DND-41 (cell line): Measurements from ENCODE around the gene GARIN5A.

Source experiments
- EZH2 ChIP-seq: IDR thresholded peaks from 3 replicates; pipeline ENCODE4 v1.6.1; 2012; ENCODE audit warnings: borderline replicate concordance, low read depth, mild to moderate bottlenecking, moderate library complexity, low read length, inconsistent platforms; ENCODE audit not compliant: severe bottlenecking
- TF ChIP-seq, protein P1 (sequence below): IDR thresholded peaks from 2 replicates; pipeline ENCODE4 v1.5.1; 2012; ENCODE audit warnings: borderline replicate concordance, low read length, moderate library complexity, mild to moderate bottlenecking; ENCODE audit not compliant: poor library complexity, severe bottlenecking; ENCODE audit errors: extremely low read depth

DNA sequence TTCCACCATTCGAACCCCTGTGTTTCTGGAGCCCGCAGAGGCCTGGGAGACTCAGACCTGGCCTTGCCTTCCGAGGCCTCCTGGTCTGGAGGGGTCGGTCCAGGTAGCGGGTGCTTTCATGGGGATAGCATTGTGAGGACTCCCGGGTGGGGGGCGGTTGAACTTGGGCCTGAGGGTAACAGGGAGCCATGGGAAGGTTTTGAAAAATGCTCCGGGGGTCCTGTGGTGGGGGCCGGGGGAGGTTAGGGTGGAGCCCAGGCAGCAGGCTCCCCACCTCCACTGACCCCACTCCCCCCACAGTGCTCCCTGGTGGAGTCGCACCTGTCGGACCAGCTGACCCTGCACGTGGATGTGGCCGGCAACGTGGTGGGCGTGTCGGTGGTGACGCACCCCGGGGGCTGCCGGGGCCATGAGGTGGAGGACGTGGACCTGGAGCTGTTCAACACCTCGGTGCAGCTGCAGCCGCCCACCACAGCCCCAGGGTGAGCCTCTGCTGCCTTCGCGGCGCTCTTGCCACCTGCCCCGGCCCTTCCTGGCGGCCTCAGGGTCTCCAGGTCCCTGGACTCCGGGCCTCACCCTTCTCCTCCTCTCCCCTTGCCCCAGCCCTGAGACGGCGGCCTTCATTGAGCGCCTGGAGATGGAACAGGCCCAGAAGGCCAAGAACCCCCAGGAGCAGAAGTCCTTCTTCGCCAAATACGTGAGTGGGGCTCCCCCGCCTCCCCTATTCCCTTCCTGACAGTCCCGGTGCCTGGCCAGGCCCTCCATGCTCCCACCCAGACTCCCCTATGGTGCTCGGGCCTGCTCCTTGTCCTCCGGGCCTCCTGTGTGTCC is 3.8 kb upstream of the GARIN5A start:
- TF ChIP-seq, protein P1, sequence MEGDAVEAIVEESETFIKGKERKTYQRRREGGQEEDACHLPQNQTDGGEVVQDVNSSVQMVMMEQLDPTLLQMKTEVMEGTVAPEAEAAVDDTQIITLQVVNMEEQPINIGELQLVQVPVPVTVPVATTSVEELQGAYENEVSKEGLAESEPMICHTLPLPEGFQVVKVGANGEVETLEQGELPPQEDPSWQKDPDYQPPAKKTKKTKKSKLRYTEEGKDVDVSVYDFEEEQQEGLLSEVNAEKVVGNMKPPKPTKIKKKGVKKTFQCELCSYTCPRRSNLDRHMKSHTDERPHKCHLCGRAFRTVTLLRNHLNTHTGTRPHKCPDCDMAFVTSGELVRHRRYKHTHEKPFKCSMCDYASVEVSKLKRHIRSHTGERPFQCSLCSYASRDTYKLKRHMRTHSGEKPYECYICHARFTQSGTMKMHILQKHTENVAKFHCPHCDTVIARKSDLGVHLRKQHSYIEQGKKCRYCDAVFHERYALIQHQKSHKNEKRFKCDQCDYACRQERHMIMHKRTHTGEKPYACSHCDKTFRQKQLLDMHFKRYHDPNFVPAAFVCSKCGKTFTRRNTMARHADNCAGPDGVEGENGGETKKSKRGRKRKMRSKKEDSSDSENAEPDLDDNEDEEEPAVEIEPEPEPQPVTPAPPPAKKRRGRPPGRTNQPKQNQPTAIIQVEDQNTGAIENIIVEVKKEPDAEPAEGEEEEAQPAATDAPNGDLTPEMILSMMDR: no peak
- no peak for TF ChIP-seq EZH2
